Aorta (tissue), 5 donors: ENCODE measurements around the gene SPACA5. TPM values are rescaled to one million over a fixed set of nuclear protein-coding genes. Genes with fewer than 3 reads are reported as not detected.
"Not testable (repeated sequence)": the region's sequence is repeated elsewhere in the genome, so short reads cannot be mapped to it uniquely, and the experiment has no call there.

Experiments
- ATAC-seq: fragments of 200-7000 bp; cut with Tn5 transposase; one replicate; pipeline ENCODE4 v1.9.1; 2022; ENCODE audit warnings: moderate library complexity; ENCODE audit not compliant: low FRiP score
- DNase-seq, 2 donors: peaks; one replicate each; pipeline ENCODE4 v3.0.0-alpha.2; 2020
- H3K27ac ChIP-seq, 2 donors: one replicate each; pipeline ENCODE4 v1.5.1; 2013; ENCODE audit warnings: low read length in 2 of 2, mild to moderate bottlenecking in 2 of 2, moderate library complexity in 2 of 2, control low read depth in 1 of 2, inconsistent platforms in 1 of 2, low read depth in 1 of 2
- H3K27me3 ChIP-seq, 2 donors: one replicate each; pipeline ENCODE4 v1.6.1; 2013; ENCODE audit warnings: control low read depth in 1 of 2, low read length in 1 of 2, mild to moderate bottlenecking in 1 of 2, moderate library complexity in 1 of 2; ENCODE audit not compliant: insufficient read depth in 2 of 2, control insufficient read depth in 1 of 2
- H3K36me3 ChIP-seq, 2 donors: one replicate each; pipeline ENCODE4 v1.6.1; 2013; ENCODE audit warnings: control low read depth in 1 of 2, low read length in 1 of 2, mild to moderate bottlenecking in 1 of 2; ENCODE audit not compliant: insufficient read depth in 2 of 2, control insufficient read depth in 1 of 2
- H3K4me1 ChIP-seq, 2 donors: one replicate each; pipeline ENCODE4 v1.6.1; 2013; ENCODE audit warnings: low read length in 2 of 2, control low read depth in 1 of 2, mild to moderate bottlenecking in 1 of 2, moderate library complexity in 1 of 2; ENCODE audit not compliant: insufficient read depth in 2 of 2, control insufficient read depth in 1 of 2
- H3K4me3 ChIP-seq, 2 donors: one replicate each; pipeline ENCODE4 v1.5.1; 2013; ENCODE audit warnings: low read length in 2 of 2, control low read depth in 1 of 2, mild to moderate bottlenecking in 1 of 2
- H3K9me3 ChIP-seq: one replicate; pipeline ENCODE4 v1.6.1; 2013; ENCODE audit warnings: mild to moderate bottlenecking, low read length; ENCODE audit not compliant: control insufficient read depth
- WGBS, 2 donors: extraction: QIAGEN DNeasy Blood & Tissue Kit; methylation state at CpG; one replicate each; pipeline ENCODE4 v1.1.7; 2013; 5-methylcytosine and 5-hydroxymethylcytosine counted together
- intact Hi-C, 2 donors: fragments of 100-400 bp; cut with DNase I; formaldehyde crosslinking; loops; one replicate each; pipeline versions ENCODE4 v1.14.2 to v1.15.0; 2022
- polyA plus RNA-seq, 2 donors: library from polyadenylated mRNA; stranded (reverse); fragments of 200-250 nt; gene quantifications; one replicate each; pipeline ENCODE4 v1.2.3, GENCODE V29; 2013
- total RNA-seq, 2 donors: library from RNA; stranded (reverse); fragmentation: NEBNext Ultra II Directional; extraction: Animal tissue kit (Norgen Biotek cat#: 25700); gene quantifications; one replicate each; pipeline ENCODE4 v1.2.1, GENCODE V29; 2021
- donor health status: healthy with polysubstance abuse.
- donor health status: Bipolar disorder and iron deficiency.
- donor health status: DM: no; HTN: no; CAD: no.
- donor health status: DM: no; HTN: no; CAD: no.
- donor health status: DM: yes; HTN: yes; CAD: no.

The SPACA5 gene
- total and polyA plus RNA-seq, 4 donors: not detected

GRCh38 chrX:47991263-47992094, 15.3 kb upstream of the SPACA5 start:
- intact Hi-C loops: no loop called here
- Histone ChIP-seq H3K4me3 (no peak overlapping the region), H3K4me1 (no peaks in the 10 kb centered on the region), H3K36me3 (no peaks in the 10 kb centered on the region), H3K27me3 (no peaks in the 10 kb centered on the region), H3K27ac (no peak overlapping the region), H3K9me3 (no peaks in the 10 kb centered on the region)
- no peak for DNase-seq
- no peak for ATAC-seq
- 72 to 95% methylated on average over 5 of the region's 5 CpGs for WGBS, 2 donors

- no peaks in the 10 kb centered on the region for H3K4me1 ChIP-seq
- H3K27ac ChIP-seq: no peak overlapping the region
- no peaks in the 10 kb centered on the region for H3K36me3 ChIP-seq
- H3K27me3 ChIP-seq: no peaks in the 10 kb centered on the region
- no peak overlapping the region for H3K4me3 ChIP-seq
- 75 to 91% methylated on average over 1 of the region's 1 CpG for WGBS, 2 donors
- ATAC-seq (no peak), DNase-seq (no peak)
- no peaks in the 10 kb centered on the region for H3K9me3 ChIP-seq
- intact Hi-C loops: no loop called here
Observed at GRCh38 chrX:47992095-47992380, 14.8 kb upstream of the SPACA5 start.

DNA sequence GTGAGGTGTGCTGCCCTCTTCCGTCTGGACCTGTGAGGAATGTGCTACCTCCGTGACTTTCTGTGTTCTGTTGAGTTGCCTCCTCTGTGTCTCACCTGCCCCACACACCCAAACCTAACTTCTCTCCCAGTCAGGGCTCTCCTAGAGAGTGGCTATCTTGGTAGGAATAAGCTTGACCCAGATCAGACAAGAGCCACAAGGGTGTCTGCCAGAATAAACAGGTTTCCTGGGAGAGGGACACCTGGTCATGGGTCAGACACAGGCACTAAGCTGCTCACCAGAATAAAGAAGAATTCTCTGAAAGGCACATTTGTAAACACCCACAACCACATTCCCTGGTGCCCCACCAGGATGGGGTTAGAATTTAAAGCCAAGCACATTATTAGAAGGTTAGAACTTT, 14.1 kb upstream of the SPACA5 start:
- intact Hi-C loops: no loop called here
- Histone ChIP-seq H3K27ac (no peak overlapping the region), H3K27me3 (no peaks in the 10 kb centered on the region), H3K9me3 (no peaks in the 10 kb centered on the region), H3K36me3 (no peaks in the 10 kb centered on the region), H3K4me3 (no peak overlapping the region), H3K4me1 (no peaks in the 10 kb centered on the region)
- WGBS, 2 donors: 78 to 97% methylated on average over 2 of the region's 2 CpGs
- no peak for DNase-seq
- ATAC-seq: no peak

- DNase-seq (no peak), ATAC-seq (no peak)
- Histone ChIP-seq H3K4me3 (no peak overlapping the region), H3K27me3 (no peaks in the 10 kb centered on the region), H3K4me1 (no peaks in the 10 kb centered on the region), H3K9me3 (no peaks in the 10 kb centered on the region), H3K27ac (no peak overlapping the region), H3K36me3 (no peaks in the 10 kb centered on the region)
- 69 to 80% methylated on average over 3 of the region's 3 CpGs for WGBS, 2 donors
- intact Hi-C loops: no loop called here
Observed at GRCh38 chrX:48001260-48001659, 5.5 kb upstream of the SPACA5 start.

DNA sequence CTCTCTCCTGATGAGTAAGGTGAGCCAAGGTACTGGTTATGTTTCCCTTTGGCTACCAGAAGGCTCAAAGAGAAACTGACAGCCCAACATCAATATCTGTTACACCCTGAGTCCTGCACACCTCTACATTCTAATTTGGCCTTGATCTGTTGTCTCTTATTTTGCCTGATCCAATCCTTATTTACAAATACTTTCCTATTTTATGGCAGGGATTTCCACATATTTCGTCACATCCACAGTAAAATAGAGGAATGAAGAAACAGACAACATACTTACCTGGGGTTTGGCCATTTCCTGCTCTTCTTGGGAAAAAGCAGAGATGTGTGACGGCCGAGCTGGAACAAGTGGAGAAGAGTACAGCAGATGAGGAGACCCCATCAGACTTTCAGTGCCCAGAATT, 4.5 kb upstream of the SPACA5 start:
- Histone ChIP-seq H3K4me1 (no peaks in the 10 kb centered on the region), H3K27ac (no peak overlapping the region), H3K27me3 (no peaks in the 10 kb centered on the region), H3K9me3 (no peaks in the 10 kb centered on the region), H3K36me3 (no peaks in the 10 kb centered on the region), H3K4me3 (no peak overlapping the region)
- intact Hi-C loops: no loop called here
- no peak for DNase-seq
- 76 to 77% methylated on average over 3 of the region's 3 CpGs for WGBS, 2 donors
- ATAC-seq: no peak

DNA sequence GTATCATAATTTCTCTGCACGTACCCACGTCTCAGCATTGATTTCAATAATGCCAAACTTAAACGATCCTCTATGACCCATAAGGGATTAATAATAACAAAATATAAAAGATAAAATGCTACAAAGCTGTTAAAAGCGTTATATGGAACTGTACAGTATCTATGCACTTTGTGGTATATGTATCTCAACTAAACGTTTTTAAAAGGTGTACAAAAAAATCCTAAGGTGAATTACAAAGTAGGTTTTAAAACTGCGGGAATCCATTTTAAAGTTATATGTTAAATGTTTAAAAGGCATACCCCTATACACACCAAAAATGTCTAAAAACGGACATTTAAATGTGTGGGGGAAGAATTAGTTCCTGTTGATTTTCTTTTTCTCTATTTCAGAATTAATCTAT, 3.9 kb upstream of the SPACA5 start:
- no peaks in the 10 kb centered on the region for H3K9me3 ChIP-seq
- H3K36me3 ChIP-seq: no peaks in the 10 kb centered on the region
- no peak overlapping the region for H3K27ac ChIP-seq
- WGBS, 2 donors: 42 to 45% methylated on average over 7 of the region's 7 CpGs
- H3K27me3 ChIP-seq: no peaks in the 10 kb centered on the region
- DNase-seq: no peak
- H3K4me1 ChIP-seq: no peaks in the 10 kb centered on the region
- intact Hi-C loops: no loop called here
- ATAC-seq: no peak
- peak overlapping the region in 1 of 2 donors; percentile 52 for H3K4me3 ChIP-seq

- Histone ChIP-seq H3K4me1 (no peaks in the 10 kb centered on the region), H3K36me3 (no peaks in the 10 kb centered on the region), H3K9me3 (no peaks in the 10 kb centered on the region), H3K27me3 (no peaks in the 10 kb centered on the region), H3K4me3 (peak overlapping the region; percentile 52 to 80), H3K27ac (no peak overlapping the region)
- WGBS, 2 donors: 1 to 29% methylated on average over 18 of the region's 18 CpGs
- intact Hi-C loops: no loop called here
- DNase-seq (no peak), ATAC-seq (peak; percentile 9)
Observed at GRCh38 chrX:48003367-48003757, 3.4 kb upstream of the SPACA5 start.

- intact Hi-C loops: no loop called here
- peak; percentile 95 to 96 for DNase-seq
- H3K36me3 ChIP-seq: no peaks in the 10 kb centered on the region
- H3K4me3 ChIP-seq: peak within 1 kb of the TSS; percentile 52 to 80
- WGBS, 2 donors: 0 to 33% methylated on average over 33 to 34 of the region's 34 CpGs
- no peaks in the 10 kb centered on the region for H3K9me3 ChIP-seq
- H3K27ac ChIP-seq: peak within 1 kb of the TSS in 1 of 2 donors; percentile 1
- peak; percentile 93 for ATAC-seq
- H3K27me3 ChIP-seq: no peaks in the 10 kb centered on the region
- H3K4me1 ChIP-seq: no peaks in the 10 kb centered on the region
Observed at GRCh38 chrX:48003758-48004457, 2.9 kb upstream of the SPACA5 start, which contains the start of gene ZNF182. Gene ZNF182, minus strand, starts transcription at chrX:48003989. Its CDS starts 1,380 bp downstream, at chrX:48002609.

GRCh38 chrX:48009445-48009960, 2.7 kb downstream of the SPACA5 start:
- H3K4me3 ChIP-seq, H3K9me3 ChIP-seq, H3K27ac ChIP-seq, H3K4me1 ChIP-seq, H3K27me3 ChIP-seq, H3K36me3 ChIP-seq, ATAC-seq, DNase-seq, intact Hi-C loops: not testable (repeated sequence)
- no CpG with 5 or more reads among the region's 2 CpGs for WGBS, 2 donors
